Mammary epithelial cell (primary cell): ENCODE data around the gene HSD17B2.

Experiments used
- EZH2 ChIP-seq: IDR thresholded peaks from 2 replicates; pipeline ENCODE4 v1.6.1; 2012; ENCODE audit warnings: low read length, inconsistent platforms, borderline replicate concordance
- TF ChIP-seq, protein P1 (sequence below), 2 donors: IDR thresholded peaks in 1 of 2; conservative IDR thresholded peaks in 1 of 2; 2 replicates each; pipeline ENCODE4 v1.5.1; 2011 to 2012; ENCODE audit warnings: inconsistent platforms in 2 of 2, low read length in 2 of 2, mild to moderate bottlenecking in 2 of 2, control low read depth in 1 of 2, low read depth in 1 of 2; ENCODE audit not compliant: insufficient read depth in 1 of 2; ENCODE audit errors: extremely low read depth in 1 of 2

DNA sequence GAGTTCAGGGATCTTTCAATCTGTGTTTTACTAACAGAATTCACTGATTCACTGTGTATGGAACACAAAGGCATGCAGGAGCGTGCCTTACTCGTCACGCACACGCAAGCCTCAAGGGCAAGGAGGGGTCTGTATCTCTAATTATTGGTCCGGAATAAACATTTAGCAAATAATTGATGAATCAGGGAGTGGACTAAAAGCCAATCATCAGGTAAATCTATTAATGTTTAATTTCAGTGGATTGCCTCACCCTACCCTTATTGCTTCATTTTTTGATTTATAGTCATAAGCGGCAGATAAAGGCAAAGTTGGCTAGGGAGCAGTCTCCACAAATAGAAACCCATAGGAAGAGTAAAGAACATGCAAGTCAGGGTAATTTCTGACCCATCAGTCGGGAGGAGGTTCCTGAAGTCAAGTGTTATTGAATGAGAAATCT is 7.4 kb upstream of the HSD17B2 start:
- TF ChIP-seq, protein P1, sequence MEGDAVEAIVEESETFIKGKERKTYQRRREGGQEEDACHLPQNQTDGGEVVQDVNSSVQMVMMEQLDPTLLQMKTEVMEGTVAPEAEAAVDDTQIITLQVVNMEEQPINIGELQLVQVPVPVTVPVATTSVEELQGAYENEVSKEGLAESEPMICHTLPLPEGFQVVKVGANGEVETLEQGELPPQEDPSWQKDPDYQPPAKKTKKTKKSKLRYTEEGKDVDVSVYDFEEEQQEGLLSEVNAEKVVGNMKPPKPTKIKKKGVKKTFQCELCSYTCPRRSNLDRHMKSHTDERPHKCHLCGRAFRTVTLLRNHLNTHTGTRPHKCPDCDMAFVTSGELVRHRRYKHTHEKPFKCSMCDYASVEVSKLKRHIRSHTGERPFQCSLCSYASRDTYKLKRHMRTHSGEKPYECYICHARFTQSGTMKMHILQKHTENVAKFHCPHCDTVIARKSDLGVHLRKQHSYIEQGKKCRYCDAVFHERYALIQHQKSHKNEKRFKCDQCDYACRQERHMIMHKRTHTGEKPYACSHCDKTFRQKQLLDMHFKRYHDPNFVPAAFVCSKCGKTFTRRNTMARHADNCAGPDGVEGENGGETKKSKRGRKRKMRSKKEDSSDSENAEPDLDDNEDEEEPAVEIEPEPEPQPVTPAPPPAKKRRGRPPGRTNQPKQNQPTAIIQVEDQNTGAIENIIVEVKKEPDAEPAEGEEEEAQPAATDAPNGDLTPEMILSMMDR (conservative IDR thresholded peaks at IDR 0.05 in 1 of 2, IDR thresholded peaks at IDR 0.05 in 1 of 2; ENCODE audit: extremely low read depth in 1 of 2, insufficient read depth in 1 of 2, low read depth in 1 of 2, low read length in 2 of 2): no peak
- no peak for TF ChIP-seq EZH2
